NCI-H1417 treated with DMSO at 0.1 percent for 48 hours (cell line): ENCODE data around the gene TNKS1BP1.
"Not testable (repeated sequence)": the region's sequence is repeated elsewhere in the genome, so short reads cannot be mapped to it uniquely, and the experiment has no call there.

ENCODE experiments used
- DNase-seq: peaks from one replicate; lab custom pipeline; 2025; lab: John Stamatoyannopoulos, UW

TNKS1BP1 gene

DNA sequence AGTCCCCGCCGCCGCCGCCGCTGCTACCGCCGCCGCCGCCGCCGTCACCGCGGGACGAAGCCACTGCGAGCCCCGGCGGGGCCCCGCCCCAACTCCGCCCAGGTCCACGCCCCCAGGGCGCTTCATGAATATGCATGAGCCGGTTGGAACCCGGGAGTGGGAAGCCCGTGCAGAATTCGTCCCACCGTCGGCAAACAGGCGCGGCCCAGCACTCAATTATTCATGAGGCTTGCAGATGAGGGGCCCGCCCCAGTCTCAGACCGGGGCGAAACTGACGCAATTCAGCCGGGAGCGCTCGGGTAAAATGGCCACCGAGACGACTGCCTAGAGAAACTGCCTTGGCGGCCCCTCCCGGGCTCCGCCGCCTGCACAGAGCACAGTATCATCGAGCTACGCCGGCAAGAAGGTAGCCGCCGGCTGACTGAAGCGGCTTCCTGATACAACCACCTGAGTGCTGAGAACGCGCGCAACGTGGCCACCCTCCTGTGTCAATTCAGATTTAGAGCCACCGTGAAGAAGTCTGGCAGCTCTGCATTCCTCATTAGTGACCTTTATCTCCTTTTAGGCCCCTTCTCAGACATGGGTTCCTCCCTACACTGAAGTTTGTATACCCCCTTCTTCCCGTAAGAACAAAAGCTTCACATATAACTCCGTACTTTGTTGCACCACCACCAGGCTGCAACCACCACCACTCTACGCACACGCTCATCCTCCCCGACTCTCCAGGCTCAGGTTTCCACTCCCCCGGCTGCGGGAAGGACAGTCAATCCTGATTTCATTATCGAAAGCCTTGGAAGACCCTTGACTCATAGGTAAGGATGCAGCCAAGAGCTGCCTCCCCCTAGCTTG lies at the start of gene TNKS1BP1:
Gene TNKS1BP1, minus strand, starts transcription at position 67 of the 849 bp plus-strand sequence. CDS start 3,067 bp downstream, outside the sequence.
- peak; percentile 77 for DNase-seq

DNA sequence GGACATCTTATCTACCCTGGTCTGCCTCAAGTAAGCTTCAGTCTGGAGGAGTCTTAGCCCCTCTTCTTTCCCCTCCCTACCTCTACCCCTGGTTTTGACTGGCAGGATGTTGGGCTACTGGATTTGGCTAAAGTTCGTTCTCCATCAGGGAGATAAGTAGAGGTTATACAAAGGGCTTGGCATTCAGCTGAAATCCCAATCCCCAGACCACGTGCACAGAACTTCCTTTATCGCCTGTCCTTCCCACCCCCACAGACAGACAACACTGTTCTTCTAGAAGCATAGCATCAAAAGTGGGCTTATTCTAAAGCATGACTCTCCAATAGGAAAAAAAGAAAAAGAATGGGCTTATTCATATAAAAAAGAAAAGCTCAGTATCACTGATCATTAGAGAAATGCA lies 48.4 kb upstream of the TNKS1BP1 start:
- no peak for DNase-seq

DNA sequence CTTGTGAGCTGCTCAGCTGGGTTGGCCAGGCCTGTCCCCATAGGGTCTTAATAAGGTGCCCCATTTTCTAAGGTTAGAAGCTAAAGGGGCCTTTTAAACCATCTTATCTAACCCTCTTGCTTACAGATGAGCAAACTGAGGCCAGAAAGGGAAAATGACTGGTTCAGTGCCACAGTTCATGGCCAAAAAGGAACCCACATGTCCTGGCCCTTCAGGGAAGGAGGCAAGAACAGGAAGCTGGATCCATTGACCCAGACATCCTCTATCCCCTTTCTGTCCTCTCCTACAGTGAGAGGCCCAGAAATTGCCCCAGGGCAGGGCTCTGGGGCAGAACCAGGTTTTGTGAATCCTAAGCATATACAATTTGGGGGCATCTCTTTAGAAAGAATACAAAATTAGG lies 46.2 kb upstream of the TNKS1BP1 start:
- DNase-seq = no peak

- DNase-seq = no peak
These were observed 45.5 kb upstream of the TNKS1BP1 start for GRCh38 chr11:57370251-57370650.

GRCh38 chr11:57368845-57369232 lies 44.1 kb upstream of the TNKS1BP1 start:
- DNase-seq = no peak

DNA sequence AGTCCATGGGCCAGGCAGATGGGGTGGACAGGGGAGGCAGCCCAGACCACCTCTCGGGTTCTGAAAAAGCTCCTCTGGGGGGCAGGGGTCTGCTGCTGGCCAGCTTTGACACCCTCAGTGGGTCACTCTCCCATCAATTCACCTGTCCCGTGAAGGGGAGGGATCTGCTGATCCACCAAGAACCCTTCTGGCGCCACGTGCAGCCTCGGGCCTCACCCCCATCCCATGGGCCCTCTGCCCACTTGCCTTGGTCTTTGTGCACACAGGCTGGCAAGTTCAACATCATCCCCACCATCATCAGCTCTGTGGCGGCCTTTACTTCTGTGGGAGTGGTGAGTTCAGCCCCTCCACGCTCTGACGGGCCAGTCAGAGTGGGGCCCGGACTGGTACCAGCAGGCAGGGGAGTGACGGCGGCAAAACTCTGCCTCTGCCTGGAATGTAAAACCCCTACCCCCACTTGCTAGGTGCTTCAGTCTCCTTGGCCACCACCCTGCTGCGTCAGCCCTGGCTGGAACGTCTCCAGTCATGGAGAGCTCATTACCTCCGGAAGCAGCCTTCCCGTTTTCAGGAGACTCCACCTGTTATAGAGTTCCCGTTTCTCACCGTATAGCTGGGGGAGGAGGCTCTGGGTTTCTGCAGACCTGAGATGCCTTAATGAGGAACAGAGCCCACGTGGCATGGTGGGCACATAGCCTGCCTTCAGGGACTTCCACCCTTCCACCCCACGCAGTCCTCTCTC lies 43.5 kb upstream of the TNKS1BP1 start:
- no peak for DNase-seq

DNA sequence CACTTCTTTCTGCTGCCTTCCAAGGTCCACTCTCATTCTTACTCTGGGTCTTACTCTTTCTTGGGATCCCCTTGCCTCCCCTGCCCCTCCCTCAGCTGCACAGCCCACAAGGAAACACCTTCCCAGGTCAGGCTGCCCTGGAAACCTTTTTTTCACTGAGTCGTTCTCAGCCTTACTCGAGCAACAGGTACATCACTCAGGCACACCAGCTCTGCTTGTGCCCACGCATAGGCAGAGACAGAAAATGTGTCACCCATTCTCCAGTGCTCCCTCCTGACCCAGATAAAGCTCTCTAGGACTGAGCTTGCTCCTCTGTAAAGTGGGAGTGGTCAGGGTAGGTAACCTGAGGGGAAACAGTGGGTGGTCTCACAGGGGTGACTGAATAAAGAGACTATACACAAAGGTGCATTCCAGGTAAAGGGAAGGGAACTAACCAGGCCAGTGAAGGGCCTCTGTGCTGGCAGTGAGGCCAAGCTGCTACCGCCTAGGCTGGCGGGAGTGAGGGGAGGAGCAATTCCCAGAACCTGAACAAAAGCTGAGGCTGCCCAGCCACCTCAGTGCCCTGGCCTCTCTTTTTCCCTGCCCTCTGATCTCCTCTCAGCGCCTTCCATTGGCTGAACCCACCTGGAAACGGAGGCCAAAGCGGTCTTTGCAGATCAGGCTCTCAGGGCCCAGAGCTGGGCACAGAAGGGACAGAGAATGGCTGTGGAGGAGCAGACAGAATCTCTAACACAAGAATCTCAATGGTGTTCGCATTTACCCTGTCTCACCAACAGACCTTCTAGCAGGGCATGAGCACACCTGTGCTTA lies 40.3 kb upstream of the TNKS1BP1 start:
- DNase-seq = no peak

- no peak for DNase-seq
These were observed 38.7 kb upstream of the TNKS1BP1 start for GRCh38 chr11:57363131-57364080.

- no peak for DNase-seq
These were observed 37.2 kb upstream of the TNKS1BP1 start for GRCh38 chr11:57361926-57362325.

DNA sequence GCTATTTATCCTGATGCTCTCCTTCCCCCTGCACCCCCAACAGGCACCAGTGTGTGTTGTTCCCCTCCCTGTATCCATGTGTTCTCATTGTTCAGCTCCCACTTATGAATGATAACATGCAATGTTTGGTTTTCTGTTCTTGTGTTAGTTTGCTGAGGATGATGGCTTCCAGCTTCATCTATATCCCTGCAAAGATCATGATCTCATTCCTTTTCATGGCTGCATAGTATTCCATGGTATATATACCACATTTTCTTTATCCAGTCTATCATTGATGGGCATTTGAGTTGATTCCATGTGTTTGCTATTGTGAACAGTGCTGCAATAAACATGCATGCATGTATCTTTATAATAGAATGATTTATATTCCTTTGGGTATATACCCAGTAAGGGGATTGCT lies 36.7 kb upstream of the TNKS1BP1 start:
- DNase-seq = not testable (repeated sequence)

DNA sequence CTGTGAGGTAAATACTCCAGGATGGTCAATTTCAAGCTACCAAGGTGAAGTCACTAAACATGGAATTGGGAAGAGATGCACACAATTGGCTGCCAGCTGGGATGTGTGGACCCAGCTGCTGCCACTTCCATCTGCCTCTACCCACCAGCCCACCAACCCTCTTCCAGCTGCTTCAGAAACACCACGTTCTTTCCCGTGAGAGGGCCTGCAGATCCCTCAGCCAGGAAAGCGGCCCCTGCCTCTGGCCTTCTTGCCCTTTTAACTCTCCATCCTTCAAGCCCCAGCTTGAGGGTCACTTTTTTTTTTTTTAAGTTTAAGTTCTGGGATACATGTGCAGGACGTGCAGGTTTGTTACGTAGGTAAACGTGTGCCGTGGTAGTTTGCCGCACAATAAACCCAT lies 36.2 kb upstream of the TNKS1BP1 start:
- DNase-seq = no peak

DNA sequence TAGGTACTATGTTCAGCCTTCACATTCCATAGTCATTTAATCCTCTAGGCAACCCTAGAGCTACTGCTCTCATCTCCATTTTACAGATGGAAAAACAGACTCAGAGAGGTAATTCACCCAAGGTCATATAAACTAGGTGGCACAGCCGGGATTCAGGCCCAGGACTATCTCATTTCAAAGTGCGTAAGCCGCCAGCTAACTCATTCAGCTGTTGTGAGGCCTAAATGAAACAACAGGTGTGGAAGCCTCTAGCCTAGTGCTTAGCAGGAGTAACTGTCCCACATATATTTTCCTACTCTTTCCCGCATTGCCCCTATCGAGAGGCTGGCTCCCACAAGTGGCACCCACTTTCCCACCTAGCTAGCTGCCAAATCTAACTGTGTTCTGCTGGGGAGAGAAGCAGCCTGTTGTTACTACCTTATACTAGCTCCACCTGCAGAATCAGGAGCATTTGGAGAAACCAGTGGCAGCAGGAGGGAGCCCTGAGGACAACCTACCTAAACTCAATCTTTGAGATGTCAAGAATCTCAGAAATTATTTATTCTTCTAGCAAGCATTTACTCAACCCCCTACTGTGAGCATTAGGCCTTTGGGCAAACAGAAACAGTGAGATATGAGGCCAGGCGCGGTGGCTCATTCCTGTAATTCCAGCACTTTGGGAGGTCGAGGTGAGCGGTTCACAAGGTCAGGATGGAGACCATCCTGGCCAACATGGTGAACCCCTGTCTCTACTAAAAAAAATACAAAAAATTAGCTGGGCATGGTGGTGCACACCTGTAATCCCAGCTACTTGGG lies 35.3 kb upstream of the TNKS1BP1 start:
- no peak for DNase-seq

DNA sequence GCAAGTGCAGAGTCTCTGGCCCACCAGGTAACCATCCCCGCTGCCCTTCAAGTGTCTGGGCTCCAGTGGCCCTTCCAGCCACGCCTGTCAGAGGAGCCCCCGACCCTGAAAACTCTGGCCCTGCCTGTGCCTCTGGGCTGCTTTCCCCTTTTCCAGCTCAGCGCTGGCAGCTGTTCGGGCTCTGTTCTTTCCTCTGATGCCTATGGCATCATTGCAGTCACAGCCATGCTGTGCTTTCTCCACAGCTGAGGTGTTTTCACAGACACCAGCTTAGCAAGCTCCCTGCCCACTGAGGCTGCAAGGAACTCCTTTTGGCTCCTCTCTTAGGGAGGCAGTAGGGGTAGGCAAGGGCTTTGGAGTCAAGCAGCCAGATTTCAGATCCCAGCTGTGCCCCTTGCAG lies 34.6 kb upstream of the TNKS1BP1 start:
- no peak for DNase-seq

DNA sequence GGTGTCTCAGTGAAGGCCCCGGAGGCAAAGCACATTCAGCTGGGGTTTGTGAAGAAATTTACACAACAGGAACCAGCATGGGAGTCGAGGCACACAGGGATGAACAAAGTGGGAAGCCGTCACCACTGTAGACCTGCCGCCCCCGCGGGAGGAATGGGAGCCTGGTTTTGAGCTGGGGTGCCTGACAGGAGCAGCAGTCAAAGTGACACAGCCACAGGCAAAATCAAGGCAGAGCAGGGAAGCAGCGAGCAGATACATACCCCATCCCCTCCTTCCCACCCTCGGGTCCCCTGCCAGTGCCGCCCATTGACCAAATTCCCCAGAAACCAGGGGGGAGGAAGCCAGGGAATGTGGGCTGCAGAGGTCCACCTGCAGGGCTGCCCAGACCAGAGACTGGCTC lies 34.2 kb upstream of the TNKS1BP1 start:
- DNase-seq = no peak

GRCh38 chr11:57358543-57358961 lies 33.8 kb upstream of the TNKS1BP1 start:
- DNase-seq = no peak

- no peak for DNase-seq
These were observed 33.1 kb upstream of the TNKS1BP1 start for GRCh38 chr11:57357856-57358255.

DNA sequence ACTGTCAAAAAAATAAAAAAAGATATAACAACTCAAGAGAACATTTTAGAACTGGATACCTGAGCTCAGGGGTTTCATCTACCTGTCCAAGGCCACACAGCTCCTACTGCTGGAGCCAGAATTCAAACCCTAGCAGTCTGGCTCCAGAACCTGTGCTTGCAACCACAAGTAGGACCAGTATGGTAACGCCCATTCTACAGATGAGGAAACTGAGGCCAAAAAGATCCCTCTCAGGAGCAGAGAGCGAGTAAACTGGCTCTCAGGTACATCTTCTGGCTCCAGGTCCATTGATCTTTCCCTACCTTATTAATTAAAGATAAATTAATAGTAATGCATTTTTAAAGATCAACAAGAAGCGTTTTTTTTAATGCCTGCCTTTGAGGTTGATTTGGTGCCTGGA lies 32.6 kb upstream of the TNKS1BP1 start:
- no peak for DNase-seq

DNA sequence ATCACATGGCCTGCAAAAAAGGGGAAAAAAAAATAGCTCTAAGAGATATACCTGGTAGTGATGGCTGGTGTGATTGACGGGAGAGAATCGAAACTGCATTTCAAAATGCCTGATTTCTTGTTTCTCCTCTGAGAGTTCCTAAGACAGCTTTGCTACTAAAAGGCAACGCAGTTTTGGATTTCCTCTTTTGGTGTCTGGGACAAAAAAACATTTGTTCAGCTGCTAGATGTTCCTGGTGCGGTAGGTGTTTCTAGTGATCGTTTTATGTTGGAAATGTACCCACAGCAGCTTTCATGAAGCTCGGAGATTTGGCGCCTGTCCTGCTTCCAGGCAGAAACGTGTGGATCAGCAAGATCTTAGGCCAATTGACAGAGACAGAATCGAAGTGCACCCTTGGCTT lies 31.5 kb upstream of the TNKS1BP1 start:
- DNase-seq = no peak

- DNase-seq = no peak
These were observed 29.9 kb upstream of the TNKS1BP1 start for GRCh38 chr11:57354699-57355098.

DNA sequence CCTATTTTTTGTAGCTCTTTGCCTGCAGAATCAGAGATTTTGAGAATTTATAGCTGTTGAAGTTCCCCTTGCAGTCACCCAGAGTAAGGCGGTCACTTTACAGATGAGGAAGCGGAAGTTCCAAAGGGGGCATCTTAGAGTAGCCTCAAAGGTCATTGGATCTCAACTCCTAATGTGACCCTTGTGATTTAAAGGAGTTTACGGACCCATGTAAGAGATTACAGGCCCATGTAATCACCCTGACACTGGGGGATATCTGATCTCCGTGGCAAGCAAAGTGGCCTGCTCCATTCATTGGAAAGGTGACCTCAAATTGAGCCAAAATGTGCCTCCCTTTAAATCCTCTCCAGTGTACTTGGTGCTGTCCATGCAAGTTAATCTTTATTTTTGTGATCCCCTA lies 29.1 kb upstream of the TNKS1BP1 start:
- DNase-seq = no peak

- no peak for DNase-seq
These were observed 28.7 kb upstream of the TNKS1BP1 start for GRCh38 chr11:57353446-57353845.
